Prostate gland (tissue), 2 donors: ENCODE measurements around the gene CREG1.

Experiments used
- CTCF ChIP-seq, 4 experiments: fragments of 200-600 bp in 2 of 4; fragments of 450-650 bp in 2 of 4; sonication (generic) in 2 of 4; IDR thresholded peaks; 1 replicate in 3 of 4; 2 replicates in 1 of 4; pipeline ENCODE4 v1.5.1; 2016 to 2019; ENCODE audit warnings: antibody characterized with exemption in 4 of 4, mild to moderate bottlenecking in 2 of 4, moderate library complexity in 2 of 4
- POLR2A ChIP-seq: fragments of 450-650 bp; IDR thresholded peaks from one replicate; pipeline ENCODE4 v1.6.1; 2016; ENCODE audit warnings: antibody characterized with exemption, mild to moderate bottlenecking

GRCh38 chr1:167546935-167547334, 6.6 kb downstream of the CREG1 start:
- TF ChIP-seq CTCF (IDR thresholded peaks at IDR 0.05), result no peak
- no peak for TF ChIP-seq POLR2A
